Measurements from ENCODE around the gene GLI3.

Gene GLI3

DNA sequence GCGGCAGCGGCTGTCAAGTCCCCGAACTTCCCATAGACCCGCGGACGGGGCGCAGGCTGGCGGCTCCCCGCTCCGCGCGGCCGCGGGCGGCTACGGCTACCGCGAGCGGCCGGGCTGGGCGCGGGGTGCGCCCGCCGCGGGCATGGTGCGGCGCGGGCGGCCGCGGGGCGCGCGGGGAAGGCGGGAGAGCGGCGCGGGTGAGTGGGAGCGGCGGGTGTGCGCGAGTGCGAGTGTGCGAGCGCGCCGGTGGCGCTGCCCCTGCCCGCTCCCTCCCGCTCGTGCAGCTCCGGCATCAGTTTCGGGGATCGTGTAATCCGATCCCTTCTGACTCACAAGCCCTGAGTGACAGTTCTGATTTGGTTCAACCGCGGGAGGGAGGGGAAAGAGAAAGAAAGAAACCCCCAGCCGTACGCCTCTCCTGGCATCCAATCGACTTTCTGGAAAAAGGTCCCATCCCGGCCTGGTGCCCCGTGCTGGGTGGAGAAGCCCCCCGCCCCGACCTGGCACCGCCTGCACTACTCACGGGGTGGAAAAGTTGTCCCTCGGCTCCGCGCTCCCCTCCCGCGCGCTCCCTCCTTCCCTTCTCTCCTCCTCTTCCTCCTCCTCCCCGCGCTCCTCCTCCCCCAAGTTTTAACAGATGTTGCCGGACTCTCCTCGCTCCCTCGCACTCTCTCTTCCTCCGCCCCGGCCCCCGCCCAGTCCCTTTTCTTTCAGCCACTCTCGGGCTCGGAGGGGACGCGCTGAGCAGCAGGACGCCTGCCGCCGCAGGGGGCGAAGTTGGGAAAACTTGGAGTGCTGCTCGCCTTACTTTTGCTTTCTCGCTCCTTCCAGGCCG is at the start of gene GLI3:
TSS of gene GLI3 (minus strand) at position 234 of the 835 bp plus-strand sequence. CDS start 13,956 bp downstream, outside the sequence.
- no peak for FAIRE-seq

GRCh38 chr7:42285383-42285824 is 48.4 kb upstream of the GLI3 start:
- FAIRE-seq: no peak

- FAIRE-seq: no peak
These were observed 46.5 kb upstream of the GLI3 start for GRCh38 chr7:42283553-42283952.

GRCh38 chr7:42278344-42278743 is 41.3 kb upstream of the GLI3 start:
- no peak for FAIRE-seq

DNA sequence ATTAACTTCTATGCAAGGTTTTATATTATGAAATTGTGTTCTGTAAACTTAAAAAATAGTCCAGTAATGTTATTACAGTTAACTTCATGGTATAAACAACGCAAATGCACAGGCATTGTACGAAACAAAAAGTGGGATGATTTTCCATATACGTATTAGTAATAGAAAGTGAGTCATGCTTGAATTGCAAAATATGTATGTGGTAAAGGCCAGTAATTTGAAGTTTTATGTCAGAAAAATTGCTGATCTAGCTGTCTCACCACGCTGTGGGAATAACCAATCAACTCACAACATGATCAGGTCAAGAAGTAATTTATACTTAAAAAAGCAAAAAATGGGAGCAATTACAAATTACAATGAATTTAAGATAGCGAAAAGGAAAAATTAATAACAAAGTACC is 37.0 kb upstream of the GLI3 start:
- no peak for FAIRE-seq

DNA sequence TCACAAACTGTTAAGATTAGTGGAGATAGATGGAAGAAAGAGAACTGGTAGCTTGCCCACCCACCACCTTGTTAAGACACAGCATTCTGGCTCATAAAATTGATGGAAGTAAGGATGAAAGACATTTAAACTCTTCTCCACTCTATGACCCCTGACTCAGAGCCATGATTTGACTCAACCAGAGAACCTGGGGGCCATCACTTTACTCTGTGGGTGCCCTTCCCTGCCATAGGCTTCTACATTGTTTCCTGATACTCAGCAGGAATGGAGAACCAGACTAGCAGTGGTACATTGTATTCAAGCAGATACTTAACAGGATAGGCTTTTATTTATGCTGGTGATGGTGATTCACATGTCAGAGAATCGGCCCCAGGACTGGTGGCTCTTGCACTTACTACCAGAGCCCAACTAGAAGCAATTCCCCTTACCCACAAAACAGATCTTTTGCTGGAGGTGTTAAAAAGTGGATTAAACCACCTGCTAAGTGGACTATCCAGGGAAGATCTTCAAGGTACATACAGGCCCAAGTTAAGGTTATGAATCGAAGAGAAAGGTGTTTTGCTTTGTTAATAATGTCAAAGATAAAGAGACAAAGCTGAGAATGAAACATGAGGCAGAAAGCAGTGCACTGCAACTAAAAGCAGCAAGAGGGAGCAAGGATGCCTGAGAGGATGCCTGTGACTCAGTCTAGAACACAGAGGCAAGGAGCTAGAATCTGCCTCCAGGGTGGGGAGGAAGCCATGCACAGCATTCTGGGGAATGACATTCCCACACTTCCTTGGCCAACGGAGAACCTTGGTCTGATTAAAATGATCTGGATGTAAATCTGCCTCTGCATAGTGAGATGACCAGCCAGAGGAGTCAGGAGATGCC is 36.0 kb upstream of the GLI3 start:
- FAIRE-seq: no peak

DNA sequence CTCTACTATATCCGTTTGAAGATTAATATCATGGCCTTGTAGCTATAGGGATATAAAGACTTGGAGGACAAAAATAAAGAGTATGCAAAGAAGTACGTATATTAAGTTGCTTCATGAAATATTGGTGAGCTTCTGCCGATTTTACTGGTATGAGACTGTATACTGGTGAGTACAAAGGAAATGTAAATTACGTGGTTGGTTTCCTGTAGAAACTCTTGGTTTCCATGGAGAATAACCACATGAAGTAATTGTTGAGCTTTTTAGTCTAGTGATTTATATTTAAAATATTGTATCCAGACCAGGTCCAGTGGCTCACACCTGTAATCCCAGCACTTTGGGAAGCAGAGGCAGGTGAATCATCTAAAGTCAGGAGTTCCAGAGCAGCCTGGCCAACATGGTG is 32.2 kb upstream of the GLI3 start:
- FAIRE-seq: no peak

- FAIRE-seq: no peak
These were observed 27.7 kb upstream of the GLI3 start for GRCh38 chr7:42264702-42265101.

DNA sequence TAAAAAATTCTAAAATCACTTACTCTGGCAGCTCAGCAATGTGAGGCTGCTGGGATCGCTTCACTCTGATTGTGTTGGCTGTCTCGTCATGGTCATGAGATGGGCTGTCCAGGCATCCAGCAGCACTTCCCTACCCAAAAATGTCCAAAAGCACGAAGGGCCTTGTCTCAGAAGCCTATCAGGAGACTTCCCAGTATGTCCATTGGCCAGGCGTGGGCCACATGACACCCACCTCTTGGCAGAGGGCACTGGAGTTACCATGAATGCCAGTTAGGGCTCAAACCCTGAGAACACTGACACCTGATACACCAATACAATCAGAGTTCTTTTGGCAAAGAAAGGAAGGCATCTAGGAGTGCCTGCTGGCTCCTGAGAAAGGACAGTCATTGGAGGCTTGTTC is 27.0 kb upstream of the GLI3 start:
- no peak for FAIRE-seq

DNA sequence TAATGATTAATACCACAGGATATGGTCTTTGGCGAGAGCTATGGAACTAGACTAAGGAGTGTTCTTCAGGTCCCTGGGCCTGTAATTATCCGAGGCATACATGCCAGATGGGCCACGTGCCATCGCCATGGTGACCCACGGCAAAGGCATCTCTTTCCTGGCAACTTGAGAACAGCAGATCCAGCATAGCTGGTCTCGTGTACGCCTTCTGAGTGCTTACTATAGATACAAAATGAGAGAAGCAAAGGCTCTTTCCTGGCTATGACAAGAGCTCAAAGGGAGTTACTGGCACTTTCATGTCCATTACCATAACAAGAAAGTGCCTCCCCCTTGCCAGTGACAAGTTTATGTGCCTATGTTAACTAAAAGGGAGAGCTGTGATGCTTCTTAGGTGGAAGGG is 26.0 kb upstream of the GLI3 start:
- FAIRE-seq: no peak

- FAIRE-seq: no peak
These were observed 17.2 kb upstream of the GLI3 start for GRCh38 chr7:42254217-42254616.

GRCh38 chr7:42253316-42253715 is 16.3 kb upstream of the GLI3 start:
- FAIRE-seq: no peak

DNA sequence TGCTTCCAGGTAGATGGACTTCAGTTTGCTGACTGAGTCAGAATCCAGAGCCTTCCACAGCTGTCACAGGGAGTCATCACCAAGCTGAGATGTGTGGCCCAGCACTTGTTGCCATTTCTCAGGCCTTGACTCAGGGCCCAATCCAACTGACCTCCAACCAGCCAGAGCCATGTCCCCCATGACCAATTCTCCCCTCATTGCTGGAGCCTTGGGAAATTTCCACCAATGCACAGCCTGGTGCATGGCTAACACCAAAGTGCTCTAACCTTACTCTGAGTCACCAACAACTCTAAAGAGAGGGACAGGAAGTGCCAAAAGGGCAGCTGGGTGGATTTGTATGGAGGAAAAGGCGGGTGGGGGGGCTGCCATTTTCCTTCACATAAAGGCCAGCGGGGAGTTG is 13.4 kb upstream of the GLI3 start:
- no peak for FAIRE-seq

DNA sequence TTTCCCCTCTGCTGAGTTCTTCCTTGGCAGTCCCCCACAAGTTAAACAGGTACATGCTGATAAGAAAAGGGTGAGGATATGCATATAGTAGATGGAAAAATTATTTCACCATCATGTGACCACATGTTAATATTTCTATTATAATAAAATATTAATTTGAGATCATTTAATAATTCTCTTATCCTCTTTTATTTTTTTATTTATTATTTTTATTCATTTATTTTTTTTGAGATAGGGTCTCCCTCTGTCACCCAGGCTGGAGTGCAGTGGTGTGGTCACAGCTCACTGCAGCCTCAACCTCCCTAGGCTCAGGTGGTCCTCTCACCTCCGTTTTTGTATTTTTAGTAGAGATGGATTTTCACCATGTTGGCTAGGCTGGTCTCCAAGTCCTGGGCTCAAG is 11.6 kb upstream of the GLI3 start:
- no peak for FAIRE-seq

- FAIRE-seq: no peak
These were observed 10.3 kb upstream of the GLI3 start for GRCh38 chr7:42247301-42247700.

DNA sequence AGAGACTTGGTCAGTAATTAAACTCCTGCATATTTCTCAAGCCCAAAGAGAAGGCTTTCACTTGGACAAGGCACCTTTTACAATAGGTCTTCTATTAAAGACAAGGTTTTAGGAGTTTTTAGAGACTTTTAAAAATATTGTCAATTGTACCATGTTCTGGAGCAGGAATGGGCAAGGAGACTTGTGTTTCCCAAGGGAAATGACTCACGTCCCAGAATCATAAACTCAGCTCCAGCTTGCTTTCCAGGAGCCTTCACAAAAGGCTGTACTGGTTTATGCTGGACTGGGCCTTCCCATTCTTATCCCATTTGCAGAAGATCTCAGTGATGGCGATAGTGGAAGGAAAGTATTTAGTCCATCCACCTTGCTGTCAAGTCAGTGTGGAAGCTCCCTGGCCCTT is 7.8 kb upstream of the GLI3 start:
- no peak for FAIRE-seq

GRCh38 chr7:42242381-42242780 is 5.4 kb upstream of the GLI3 start:
- FAIRE-seq: no peak

DNA sequence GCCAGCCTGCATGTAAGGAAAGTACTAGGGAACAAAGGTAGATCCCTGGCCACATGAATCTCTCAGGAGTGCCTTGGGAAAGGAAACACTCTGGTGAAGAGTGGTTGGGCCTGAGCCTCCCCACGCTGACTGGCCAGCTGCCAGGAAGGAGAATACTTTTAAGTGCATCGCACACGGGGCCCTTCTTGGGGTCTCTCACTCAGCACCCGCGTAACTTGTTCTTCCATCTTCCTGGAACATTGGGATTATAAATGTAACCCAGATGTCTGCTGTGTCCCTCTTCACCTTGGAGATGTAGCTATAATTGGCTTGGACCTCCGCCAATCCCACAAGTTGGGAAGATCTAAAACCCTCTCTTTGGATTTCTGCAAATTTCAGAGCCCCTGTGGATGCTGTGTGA is 4.4 kb upstream of the GLI3 start:
- FAIRE-seq: no peak

DNA sequence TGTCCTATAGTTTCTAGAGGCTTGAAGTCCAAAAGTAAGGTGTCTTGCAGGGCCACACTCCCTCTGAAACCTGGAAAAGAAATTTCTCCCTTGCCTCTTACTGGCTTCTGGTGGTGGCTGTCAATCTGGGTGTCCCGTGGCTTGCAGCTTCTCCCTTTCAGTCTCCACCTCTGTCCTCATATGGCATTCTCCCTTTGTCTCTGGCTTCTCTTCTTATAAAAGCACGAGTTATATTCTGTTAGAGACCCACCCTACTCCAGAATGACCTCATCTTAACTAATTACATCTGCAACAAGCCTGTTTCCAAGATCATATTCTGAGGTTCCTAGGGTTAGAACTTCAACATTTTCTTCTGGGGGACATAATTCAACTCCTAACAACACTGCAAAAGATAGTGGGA is 3.4 kb upstream of the GLI3 start:
- no peak for FAIRE-seq

DNA sequence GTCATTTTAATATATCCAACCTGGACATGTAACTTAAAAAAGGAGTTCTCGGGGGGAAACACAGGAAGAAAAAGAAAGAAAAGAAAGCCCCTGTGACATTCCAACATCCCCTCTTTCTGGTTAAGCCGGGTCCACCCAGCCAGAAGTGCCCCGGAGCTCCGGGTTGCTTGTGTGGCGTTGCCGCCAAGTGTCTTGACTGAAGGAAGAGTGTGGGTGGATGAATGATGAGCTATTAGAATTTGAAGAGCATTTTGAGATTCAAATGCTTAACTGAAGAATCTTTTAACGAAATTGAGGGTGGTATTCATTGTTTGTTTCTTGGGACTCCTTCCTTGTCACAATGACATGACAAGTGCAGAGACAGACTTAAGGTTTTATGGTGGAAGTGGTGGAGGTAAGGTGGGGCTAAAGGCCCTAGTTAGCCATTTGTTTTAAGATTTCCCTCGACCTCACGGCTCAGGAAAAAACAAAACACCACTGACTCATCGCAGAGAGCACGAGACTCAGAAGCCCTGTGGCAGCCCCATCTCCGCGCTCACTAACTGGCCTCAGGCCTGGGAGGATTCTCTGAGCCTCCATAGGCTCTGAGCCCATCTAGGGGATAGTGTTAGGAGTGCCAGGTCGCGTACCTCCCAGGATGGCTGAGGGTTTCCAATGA is 1.8 kb upstream of the GLI3 start:
- FAIRE-seq: no peak

GRCh38 chr7:42237811-42238541 is 967 bp upstream of the GLI3 start:
- FAIRE-seq: no peak

DNA sequence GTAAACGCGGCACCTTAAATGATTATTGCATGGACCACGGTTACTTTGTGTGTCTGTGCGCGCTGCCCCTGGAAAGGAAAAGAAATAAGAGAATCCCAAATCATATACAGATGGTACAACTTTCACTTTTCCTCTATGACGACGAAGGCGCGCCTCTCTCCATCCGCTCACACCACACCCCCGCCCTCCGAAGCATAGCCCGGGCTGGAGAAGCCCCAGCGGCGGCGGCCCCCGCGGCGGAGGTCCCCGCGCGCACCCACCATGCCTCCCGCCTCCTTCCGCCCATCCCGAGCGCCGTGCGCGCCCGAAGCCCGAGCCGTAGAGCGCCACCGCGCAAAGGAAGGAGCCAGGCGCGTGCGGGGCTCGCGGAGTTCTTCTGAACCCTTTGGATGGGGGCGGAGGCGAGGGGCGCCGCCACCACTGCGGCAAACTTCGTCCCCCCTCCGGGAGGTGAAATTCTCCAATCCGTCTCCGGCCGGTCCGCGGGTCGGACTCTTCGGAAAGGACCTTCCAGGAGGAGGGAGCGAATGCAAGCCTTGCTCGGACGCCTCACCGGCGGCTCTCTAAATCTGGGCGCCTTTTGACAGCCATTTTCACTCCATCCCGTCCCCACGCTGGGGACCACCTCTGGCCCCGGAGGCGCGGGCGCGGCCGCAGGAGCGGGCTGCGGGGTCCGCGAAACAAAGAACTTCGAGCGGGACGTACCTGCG is 588 bp downstream of the GLI3 start:
- no peak for FAIRE-seq
